ENCODE results near the gene MYH11.

GRCh38 chr16:15881794-15882379 lies 25.1 kb upstream of the MYH11 start:
- TF ChIP-seq CTCF (conservative IDR thresholded peaks at IDR 0.05 in 1 of 2, IDR thresholded peaks at IDR 0.05 in 1 of 2; ENCODE audit: low read depth in 1 of 2, low read length in 2 of 2) (no peak), EZH2 (IDR thresholded peaks at IDR 0.05; ENCODE audit: low read length, missing control alignments) (no peak)

Data from fibroblast of lung (primary cell).